ENCODE data around the gene KRTAP10-1. TPM values are rescaled to one million over a fixed set of nuclear protein-coding genes. Genes with fewer than 3 reads are reported as not detected.

KRTAP10-1 gene
- total RNA-seq, 1 donor from 2014 or later: not detected

- no peak for DNase-seq (ENCODE audit: low read depth in 2 of 2)
Measured at GRCh38 chr21:44528634-44528995, 11.4 kb downstream of the KRTAP10-1 start.

DNA sequence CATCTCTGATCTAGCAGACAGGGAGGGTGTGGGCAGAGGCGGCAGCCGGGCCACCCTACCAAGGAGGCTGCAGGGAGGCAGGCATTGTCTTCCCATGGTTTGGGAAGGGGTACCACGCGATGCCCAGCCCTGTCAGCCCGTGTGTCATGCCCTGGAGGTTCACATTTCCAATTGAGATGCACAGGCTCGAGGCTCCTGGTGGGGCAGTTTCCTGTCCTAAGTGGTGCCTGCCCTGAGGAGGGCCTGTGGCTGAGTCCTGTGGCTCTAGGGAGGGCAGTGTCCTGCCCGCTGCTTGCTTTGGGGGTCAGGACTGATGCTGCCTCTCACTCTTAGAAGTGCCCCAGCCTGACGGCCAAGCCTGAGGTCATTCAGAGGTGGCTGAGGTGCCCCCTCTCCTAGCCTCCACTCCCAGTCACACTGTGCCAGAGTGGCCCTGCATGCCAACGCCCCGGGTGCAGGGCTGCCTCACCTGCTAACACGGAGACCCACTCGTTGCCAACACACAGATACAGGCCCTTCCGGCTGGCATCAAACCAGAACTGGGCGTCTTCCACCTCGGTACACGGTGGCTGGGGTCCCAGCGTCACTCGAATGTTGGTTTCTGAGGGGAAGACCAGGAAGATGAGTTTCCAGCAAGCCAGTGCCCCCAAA, 11.9 kb downstream of the KRTAP10-1 start:
- no peak for DNase-seq (ENCODE audit: low read depth in 2 of 2)

GRCh38 chr21:44527156-44527982, 12.6 kb downstream of the KRTAP10-1 start:
- DNase-seq (ENCODE audit: low read depth in 2 of 2): no peak

- no peak for DNase-seq (ENCODE audit: low read depth in 2 of 2)
Measured at GRCh38 chr21:44526096-44526997, 13.6 kb downstream of the KRTAP10-1 start.

DNA sequence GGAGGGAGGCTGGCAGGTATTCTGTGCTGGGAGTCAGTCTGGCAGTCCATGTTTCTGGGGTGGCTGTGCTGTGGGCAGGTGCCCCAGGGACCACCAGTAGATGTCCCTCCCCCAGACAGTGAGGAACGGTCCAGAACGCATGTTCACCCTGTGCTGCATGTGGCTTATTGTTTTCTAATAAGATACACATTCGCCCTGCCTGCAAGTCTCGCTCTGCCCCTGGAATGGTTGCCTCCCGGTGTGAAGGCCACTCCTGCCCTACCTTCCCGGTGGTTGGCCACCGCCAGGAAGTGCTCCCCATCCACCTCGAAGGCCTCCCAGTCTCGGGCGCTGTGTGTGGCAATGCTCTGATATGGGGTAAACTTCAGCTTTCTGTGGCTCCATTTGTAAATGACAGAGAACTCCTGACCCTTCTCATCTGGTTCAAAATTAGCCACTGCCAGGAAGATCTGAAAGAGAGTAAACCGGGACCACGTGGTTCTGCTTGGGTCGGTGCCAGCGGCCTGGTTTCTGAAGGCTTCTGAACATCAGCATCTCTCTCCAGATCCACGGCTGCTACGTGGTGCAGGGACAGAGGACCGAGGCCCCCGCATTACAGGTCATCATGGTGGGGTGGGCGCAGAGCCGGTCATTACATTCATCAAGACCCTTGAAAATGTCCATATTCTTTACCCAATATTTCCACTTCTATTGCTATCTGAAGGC, 14.5 kb downstream of the KRTAP10-1 start:
- DNase-seq (ENCODE audit: low read depth in 2 of 2): no peak

DNA sequence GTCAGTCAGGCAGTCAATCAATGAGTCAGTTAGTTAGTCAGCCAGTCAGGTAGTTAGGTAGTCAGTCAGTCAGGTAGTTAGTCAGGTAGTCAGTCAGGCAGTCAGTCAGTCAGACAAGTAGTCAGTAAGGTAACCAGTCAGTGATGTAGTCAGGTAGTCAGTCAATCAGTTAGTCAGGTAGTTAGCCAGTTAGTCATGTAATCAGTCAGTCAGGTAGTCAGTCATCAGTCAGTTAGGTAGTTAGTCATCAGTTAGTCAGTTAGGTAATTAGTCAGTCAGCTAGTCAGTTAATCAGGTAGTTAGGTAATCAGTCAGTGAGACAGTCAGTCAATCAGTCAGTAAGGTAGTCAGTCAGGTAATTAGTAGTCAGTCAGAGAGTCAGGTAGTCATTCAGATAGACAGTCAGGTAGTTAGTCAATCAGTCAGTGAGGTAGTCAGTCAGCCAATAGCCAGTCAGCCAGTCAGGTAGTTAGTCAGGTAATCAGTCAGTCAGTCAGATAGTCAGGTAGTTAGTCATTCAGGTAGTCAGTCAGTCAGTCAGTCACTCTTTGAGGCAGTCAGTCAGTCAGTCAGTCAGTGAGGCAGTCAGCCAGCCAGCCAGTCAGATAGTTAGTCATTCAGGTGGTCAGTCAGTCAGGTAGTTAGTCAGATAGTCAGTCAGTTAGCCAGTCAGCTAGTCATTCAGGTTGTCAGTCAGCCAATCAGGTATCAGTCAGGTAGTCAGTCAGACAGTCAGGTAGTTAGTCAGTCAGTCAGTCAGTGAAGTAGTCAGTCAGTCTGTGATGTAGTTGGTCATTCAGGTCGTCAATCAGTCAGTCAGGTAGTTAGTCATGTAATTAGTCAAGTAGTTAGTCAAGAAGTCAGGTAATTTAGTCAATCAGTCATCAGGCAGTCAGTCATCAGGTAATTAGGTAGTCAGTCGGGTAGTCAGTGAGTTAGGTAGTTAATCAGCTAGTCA, 15.3 kb downstream of the KRTAP10-1 start:
- no peak for DNase-seq (ENCODE audit: low read depth in 2 of 2)

DNA sequence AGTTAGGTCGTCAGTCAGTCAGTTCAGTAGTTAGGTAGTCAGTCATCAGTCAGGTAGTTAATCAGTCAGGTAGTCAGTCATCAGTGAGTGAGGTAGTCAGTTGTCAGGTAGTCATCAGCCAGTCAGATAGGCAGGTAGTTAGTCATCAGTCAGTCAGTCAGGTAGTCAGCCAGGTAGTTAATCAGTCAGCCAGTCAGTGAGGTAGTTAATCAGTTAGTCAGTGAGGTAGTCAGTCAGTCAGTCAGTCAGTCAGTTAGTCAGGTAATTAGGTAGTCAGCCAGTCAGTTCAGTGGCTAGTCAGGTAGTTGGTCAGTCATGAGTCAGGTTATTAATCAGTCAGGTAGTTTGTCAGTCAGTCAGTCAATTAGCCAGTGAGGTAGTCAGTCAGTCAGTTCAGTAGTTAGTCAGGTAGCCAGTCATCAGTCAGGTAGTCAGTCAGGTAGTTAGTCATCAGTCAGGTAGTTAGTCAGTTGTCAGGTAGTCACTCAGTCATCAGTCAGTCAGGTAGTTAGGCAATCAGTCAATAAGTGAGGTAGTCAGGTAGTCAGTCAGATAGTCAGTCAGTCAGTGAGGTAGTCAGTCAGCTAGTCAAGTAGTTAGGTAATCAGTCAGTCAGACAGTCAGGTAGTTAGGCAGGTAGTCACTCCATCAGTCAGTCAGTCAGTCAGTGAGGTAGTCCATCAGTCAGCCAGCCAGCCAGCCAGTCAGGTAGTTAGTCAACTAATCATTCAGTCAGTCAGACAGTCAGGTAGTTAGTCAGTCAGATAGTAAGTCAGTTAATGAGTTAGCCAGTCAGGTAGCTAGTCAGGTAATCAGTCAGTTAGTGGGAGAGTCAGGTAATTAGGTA, 16.2 kb downstream of the KRTAP10-1 start:
- DNase-seq (ENCODE audit: low read depth in 2 of 2): no peak

DNA sequence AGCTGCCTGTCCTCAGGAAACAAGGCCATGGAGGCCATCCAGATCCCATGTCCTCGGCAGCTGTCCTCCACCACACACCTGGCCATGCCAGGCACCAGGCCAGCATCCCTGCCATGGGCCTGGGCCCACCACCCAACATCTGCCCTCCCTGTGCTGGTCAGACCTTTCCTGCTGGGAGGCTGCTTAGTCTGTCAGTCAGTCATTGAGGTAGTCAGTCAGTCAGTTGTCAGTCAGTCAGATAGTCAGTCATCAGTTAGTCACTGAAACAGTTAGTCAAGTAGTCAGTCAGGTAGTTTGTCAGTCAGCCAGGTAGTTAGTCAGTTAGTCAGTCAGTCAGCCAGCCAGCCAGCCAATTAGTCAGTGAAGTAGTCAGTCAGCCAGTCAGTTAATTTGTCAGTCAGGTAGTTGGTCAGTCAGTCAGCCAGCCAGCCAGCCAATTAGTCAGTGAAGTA, 17.2 kb downstream of the KRTAP10-1 start:
- no peak for DNase-seq (ENCODE audit: low read depth in 2 of 2)

DNA sequence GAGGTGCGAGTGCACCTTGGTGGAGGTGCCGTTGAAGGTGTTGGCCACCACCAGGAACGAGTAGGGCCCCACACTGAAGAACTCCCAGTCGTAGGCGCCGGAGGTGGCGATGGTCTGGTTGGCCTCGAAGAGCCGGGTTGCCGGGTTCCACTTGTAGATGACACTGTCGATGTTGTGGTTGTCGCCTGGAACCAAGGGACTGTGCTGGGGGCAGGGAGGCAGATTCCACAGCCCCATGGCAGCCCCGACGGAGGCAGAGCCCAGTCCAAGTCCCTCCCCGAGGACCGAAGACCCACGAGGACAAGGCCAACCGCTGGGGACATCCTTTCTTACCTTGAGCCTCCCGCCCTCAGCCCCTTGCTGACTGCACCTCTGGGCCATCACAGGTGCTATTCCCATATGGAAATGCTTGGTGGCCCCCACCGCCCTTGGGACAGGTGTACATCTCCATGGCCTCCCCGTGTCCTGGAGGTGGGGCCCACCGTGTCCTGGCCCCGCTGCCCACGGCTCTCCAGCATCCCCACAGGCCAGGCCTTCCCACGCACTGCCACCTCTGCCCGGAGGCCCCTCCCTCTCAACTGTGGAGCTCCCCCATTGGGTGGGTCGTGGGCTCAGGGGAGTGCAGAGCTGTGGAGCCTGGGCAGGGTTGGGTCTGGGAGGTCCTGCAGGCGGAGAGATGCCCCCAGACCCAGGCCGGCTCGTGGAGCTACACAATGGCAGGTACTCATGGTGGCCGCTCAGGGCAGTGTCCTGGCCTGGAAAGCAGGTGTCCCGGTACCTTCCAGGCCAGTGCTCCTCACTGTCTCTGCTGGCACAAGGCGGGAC, 17.9 kb downstream of the KRTAP10-1 start:
- no peak for DNase-seq (ENCODE audit: low read depth in 2 of 2)

DNA sequence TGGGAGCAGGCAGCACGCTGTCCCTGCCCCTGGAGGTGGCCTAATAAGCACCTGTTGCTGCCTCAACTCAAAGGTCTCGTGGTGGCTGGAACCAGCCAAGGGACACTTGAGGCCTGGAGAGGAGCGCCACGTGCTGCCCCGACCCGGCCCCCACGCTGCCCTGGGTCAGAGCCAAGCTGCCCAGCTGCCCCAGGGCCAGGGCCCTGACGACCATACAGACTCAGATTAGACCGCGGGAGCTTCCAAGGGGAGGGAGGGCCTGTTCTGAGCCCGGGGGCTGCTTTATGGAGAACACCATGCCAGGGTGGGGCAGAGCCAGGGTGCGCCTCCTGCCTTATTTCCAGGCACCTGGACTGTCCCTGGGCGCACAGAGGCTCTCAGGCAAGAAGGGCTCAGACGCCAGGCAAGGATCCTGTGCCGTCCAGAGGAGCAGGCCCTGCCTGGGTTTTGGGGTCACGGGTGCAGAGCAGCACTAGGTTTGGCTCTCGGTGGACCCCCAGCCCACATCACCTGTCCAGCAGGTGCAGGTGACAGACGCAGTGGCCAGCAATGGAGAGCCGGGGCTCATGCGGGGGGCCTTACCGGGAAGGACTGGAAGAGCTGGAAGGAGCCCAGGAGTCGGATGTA, 18.6 kb downstream of the KRTAP10-1 start:
- DNase-seq (ENCODE audit: low read depth in 2 of 2): no peak

DNA sequence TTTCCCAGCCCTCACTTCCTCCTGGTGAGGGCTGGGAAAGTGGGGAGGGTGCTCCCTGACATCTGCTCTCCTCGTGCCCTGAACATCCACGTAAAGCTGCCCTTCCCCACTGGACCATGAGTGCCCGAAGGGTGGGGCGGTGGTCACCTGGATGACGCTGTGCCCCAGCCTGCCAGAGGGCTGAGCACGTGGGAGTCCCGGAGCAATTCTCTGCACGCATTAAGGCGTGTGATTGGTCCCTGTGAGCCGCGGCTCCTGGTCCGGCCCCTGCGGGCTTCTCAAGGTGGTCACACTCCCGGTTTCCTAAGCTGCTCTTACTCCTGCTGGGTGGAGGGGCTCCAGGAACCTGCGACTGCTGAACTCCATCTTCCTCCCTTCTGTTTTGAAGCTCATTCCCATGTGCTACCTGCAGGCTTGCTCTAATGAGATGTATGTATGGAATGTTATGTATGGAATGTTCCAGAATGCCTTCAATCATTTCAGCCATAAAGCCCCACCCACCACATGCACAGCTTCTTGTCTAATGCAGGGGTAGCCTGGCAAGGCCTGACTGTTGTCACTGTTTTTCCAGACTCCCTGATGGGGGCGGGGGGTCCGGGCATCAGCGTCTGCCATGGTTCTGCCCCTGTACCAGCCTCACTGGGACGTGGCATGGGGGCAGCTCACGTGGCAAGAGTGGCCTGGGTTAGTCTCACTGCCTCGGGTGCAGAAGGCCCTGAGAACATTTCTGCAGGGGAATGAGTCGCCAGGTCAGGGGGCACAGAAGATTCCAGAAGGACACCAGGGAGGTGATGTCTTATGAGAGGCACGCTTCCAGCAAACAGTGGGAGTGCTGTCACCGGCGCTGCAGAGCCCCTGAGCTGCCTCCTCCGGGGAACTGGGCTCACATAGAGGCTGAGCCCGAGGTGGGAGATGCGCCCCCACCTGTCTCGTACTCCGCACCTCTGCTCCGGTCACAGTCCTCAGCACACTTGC, 19.4 kb downstream of the KRTAP10-1 start:
- DNase-seq (ENCODE audit: low read depth in 2 of 2): no peak

GRCh38 chr21:44519346-44520325, 20.4 kb downstream of the KRTAP10-1 start:
- DNase-seq (ENCODE audit: low read depth in 2 of 2): no peak

DNA sequence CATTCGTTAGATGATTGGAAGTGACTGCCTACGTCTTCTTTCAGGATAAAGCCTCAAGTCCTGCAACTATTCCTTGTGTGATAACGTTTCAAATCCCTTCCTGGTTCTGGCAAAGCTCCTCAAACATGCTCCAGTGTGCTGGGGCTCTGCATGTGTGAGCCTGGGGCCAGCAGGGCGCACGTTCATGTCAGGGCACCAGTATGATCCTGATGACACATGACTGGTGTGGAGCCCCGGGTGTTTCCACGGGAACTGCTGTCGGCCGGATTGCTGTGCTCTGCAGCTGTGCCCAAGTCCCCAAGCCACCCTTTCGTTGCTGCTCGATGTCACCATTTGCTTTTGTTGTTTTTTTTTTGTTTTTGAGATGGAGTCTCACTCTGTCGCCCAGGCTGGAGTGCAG, 21.3 kb downstream of the KRTAP10-1 start:
- no peak for DNase-seq (ENCODE audit: low read depth in 2 of 2)

GRCh38 chr21:44517175-44517899, 22.7 kb downstream of the KRTAP10-1 start:
- peak in 1 of 2 donors; percentile 19 for DNase-seq (ENCODE audit: low read depth in 2 of 2)

GRCh38 chr21:44516828-44517174, 23.2 kb downstream of the KRTAP10-1 start:
- DNase-seq (ENCODE audit: low read depth in 2 of 2): no peak
